ENCODE measurements around the gene TBL1X.
A peak's percentile ranks its signal among the peaks of the same experiment; 100 is the strongest.
"Not testable (repeated sequence)": the region's sequence is repeated elsewhere in the genome, so short reads cannot be mapped to it uniquely, and the experiment has no call there.

The TBL1X gene

GRCh38 chrX:9464435-9465371 is at the start of gene TBL1X:
TSS of gene TBL1X (plus strand) at chrX:9465058. CDS start at chrX:9653587, 188,529 bp downstream.
- peak; percentile 60 for DNase-seq

GRCh38 chrX:9416562-9417348 is 48.1 kb upstream of the TBL1X start:
- no peak for DNase-seq

GRCh38 chrX:9418262-9418661 is 46.6 kb upstream of the TBL1X start:
- DNase-seq = no peak

GRCh38 chrX:9420275-9421265 is 44.3 kb upstream of the TBL1X start:
- no peak for DNase-seq

- DNase-seq = no peak
Observed at GRCh38 chrX:9429767-9430166, 35.1 kb upstream of the TBL1X start.

- DNase-seq = no peak
Observed at GRCh38 chrX:9430346-9430921, 34.4 kb upstream of the TBL1X start.

GRCh38 chrX:9431281-9431680 is 33.6 kb upstream of the TBL1X start:
- no peak for DNase-seq

- no peak for DNase-seq
Observed at GRCh38 chrX:9433596-9433995, 31.3 kb upstream of the TBL1X start.

GRCh38 chrX:9434051-9434550 is 30.8 kb upstream of the TBL1X start:
- no peak for DNase-seq

GRCh38 chrX:9435086-9435485 is 29.8 kb upstream of the TBL1X start:
- DNase-seq = not testable (repeated sequence)

GRCh38 chrX:9436812-9437211 is 28.0 kb upstream of the TBL1X start:
- DNase-seq = no peak

- DNase-seq = no peak
Observed at GRCh38 chrX:9438933-9439494, 25.8 kb upstream of the TBL1X start.

GRCh38 chrX:9440116-9440844 is 24.6 kb upstream of the TBL1X start:
- no peak for DNase-seq

- no peak for DNase-seq
Observed at GRCh38 chrX:9442056-9442455, 22.8 kb upstream of the TBL1X start.

GRCh38 chrX:9443327-9443726 is 21.5 kb upstream of the TBL1X start:
- DNase-seq = no peak

- DNase-seq = no peak
Observed at GRCh38 chrX:9447906-9448305, 17.0 kb upstream of the TBL1X start.

GRCh38 chrX:9456250-9457074 is 8.4 kb upstream of the TBL1X start:
- no peak for DNase-seq

- not testable (repeated sequence) for DNase-seq
Observed at GRCh38 chrX:9458034-9458433, 6.8 kb upstream of the TBL1X start.

GRCh38 chrX:9458516-9459078 is 6.3 kb upstream of the TBL1X start:
- DNase-seq = no peak

All from stimulated activated naive CD4-positive, alpha-beta T cell treated with Interleukin-2 at 50 U/mL for 16 hours (primary cell).